Stomach (tissue), 4 donors: ENCODE measurements around the gene BCR.

Experiments used
- EP300 ChIP-seq: sonication (generic); formaldehyde crosslinking; IDR thresholded peaks from one replicate; pipeline ENCODE4 v1.6.1; 2017; ENCODE audit warnings: antibody characterized with exemption
- POLR2A ChIP-seq, 4 donors: fragments of 450-650 bp; IDR thresholded peaks; one replicate each; pipeline ENCODE4 v1.6.1; 2016; ENCODE audit warnings: antibody characterized with exemption in 4 of 4, control low read depth in 2 of 4, mild to moderate bottlenecking in 1 of 4, moderate library complexity in 1 of 4
- TF ChIP-seq, protein P1 (sequence below), 7 experiments: fragments of 450-650 bp in 4 of 7; fragments of 200-600 bp in 3 of 7; sonication (generic) in 3 of 7; IDR thresholded peaks; one replicate each; pipeline ENCODE4 v1.5.1; 2016 to 2019; ENCODE audit warnings: antibody characterized with exemption in 7 of 7, control low read depth in 2 of 7, mild to moderate bottlenecking in 1 of 7

DNA sequence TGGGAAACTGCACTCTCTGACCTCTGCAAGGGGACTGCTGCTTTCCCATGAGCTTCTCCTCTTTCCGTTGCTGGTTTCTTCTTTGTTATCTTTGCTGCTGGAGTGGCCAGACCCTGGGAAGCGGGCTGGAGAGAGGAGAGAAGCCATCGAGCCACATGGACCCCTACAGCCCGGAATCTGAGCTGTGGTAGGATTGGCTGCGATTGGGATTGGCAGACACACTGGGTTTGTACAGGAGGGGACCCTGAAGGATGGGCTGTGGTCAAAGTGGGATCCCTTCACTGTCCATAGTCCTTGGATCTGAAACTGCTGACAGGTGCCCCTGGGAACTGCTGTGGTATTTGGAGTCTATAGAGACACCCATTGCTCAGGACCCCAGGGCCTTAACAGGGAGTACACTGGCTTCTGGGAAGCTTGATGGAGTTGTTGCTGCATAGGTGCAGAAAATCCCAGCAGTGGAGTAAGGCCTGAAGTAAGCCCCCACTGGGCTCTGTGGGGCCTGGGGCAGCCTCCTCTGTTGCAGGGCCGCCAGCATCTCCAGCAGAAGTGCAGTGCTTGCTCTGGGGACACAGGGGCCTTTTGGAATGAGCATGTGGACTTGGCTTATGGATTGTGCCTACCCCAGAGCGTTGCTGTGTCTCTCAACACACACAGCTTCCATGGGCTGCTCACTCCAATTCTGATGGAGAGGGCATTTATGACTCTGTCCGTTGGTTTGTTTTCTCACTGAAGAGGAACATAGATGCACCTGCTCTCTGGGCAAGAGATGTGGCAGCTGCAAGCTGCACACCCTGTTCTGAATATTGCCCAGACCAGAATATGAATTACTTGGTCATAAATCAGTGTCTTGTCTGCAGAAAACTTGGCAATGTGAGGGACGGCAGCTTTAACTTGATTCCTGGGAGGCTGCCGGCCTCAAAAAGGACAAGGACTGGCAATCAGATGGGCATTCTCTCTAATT lies 32.0 kb downstream of the BCR start:
- TF ChIP-seq, protein P1, sequence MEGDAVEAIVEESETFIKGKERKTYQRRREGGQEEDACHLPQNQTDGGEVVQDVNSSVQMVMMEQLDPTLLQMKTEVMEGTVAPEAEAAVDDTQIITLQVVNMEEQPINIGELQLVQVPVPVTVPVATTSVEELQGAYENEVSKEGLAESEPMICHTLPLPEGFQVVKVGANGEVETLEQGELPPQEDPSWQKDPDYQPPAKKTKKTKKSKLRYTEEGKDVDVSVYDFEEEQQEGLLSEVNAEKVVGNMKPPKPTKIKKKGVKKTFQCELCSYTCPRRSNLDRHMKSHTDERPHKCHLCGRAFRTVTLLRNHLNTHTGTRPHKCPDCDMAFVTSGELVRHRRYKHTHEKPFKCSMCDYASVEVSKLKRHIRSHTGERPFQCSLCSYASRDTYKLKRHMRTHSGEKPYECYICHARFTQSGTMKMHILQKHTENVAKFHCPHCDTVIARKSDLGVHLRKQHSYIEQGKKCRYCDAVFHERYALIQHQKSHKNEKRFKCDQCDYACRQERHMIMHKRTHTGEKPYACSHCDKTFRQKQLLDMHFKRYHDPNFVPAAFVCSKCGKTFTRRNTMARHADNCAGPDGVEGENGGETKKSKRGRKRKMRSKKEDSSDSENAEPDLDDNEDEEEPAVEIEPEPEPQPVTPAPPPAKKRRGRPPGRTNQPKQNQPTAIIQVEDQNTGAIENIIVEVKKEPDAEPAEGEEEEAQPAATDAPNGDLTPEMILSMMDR (IDR thresholded peaks at IDR 0.05), result no peak
- TF ChIP-seq EP300 (no peak), POLR2A (IDR thresholded peaks at IDR 0.05) (no peak)
